ENCODE data around the gene OPHN1.
"Not testable (repeated sequence)": the region's sequence is repeated elsewhere in the genome, so short reads cannot be mapped to it uniquely, and the experiment has no call there.

The OPHN1 gene

DNA sequence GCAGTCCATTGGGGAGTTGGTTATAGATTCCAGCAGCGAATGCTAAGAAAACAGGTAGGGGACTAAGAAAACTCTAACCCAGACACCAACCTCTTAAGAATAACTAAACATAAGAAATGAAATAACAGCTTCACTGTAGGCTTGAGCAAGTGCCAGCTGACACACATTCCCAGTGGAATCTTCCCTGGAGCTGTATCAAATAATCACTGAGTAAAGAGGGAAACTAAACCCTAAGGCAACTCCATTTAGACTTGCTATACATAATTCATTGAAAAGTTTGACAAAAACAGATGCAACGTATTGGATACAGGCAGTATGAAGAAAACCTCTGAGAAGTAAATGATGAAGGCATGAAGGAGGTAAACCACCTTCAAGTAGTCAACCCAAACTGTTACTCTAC is 293.5 kb downstream of the OPHN1 start:
- FAIRE-seq, result no peak

GRCh38 chrX:68133181-68133580 is 300.1 kb downstream of the OPHN1 start:
- FAIRE-seq, result no peak

- FAIRE-seq, result no peak
Measured at GRCh38 chrX:68132749-68133148, 300.5 kb downstream of the OPHN1 start.

GRCh38 chrX:68121835-68122234 is 311.5 kb downstream of the OPHN1 start:
- FAIRE-seq, result no peak

DNA sequence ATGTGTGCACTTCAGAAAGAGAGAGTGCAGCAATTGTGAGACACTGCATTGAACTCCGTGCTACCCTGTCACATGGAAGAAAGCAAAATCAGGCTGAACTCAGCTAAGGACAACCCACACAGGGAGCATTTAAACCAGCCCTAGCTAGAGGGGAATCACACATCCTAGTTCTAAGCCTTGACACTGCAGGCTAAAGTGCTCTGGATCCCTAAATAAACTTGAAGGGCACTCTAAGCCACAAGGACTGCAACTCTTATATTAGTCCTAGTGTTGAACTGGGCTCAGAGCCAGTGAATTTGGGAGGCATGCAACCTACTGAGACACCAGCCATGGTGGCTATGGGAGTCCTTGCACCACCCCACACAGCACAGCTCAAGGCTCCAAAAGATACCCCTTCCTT is 311.9 kb downstream of the OPHN1 start:
- no peak for FAIRE-seq

DNA sequence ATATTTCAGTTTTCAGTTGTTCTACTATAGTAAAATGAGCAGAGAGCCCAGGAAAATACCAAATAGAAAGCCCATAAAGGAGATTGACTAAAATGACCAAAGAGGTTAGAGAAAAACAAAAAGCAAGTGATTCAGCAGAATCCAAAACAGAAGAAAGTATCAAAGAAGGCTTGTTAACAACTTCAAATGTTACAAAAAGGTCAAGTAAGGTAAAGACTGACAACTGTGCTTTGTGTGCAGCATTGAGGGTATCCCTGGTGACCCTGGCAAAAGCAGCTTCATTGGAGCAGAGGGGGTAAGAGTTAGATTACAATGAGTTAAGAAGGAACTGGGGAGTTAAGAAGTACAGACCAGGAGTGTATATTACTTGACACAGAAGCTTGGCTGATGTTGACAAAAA is 317.9 kb downstream of the OPHN1 start:
- no peak for FAIRE-seq

- FAIRE-seq, result no peak
Measured at GRCh38 chrX:68114573-68115129, 318.6 kb downstream of the OPHN1 start.

DNA sequence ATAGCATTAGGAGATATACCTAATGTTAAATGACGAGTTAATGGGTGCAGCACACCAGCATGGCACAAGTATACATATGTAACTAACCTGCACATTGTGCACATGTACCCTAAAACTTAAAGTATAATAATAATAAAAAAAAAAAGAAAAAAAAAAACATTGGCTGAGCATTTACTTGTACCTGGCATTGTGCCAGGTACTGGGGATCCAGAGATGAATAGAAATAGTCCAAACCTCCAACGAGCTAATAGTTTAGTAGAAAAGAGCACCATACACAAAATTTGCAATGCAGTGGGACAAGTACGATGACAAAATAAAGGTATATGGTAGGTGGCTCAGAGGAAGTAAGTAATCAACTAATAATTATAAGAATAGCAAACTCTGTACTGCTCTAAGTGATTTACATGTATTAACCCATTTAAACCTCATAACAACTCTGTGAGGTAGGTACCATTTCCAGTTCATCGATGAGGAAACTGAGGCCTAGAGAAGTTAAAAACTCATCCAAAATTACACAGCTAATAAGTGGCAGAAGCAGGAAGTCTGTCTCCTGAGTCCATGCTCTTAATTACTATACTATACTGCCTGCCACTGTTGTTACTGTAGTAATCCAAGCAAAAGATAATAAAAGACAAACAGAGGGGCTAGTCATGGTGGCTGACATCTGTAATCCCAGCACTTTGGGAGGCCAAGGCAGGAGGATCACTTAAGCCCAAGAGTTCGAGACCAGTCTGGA is 319.3 kb downstream of the OPHN1 start:
- FAIRE-seq, result no peak

DNA sequence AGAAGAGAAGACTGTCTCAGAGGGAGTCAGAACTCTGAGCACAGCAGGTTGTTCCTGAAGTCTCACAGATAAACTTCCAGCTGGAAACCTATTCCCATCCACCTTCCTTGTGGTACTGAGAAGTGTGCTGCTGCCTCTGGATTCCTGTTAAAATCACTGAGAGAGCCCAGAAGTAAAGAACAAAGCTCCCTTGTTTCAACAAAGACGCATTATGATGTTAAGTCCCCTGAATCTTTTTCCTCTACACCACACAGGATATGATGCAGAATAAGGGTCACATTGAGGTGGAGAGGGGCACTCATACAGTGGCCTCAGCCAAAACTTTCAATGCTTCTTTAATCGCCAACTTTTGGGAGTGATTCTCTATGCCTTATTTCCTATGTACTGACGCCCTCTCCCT is 321.0 kb downstream of the OPHN1 start:
- no peak for FAIRE-seq

DNA sequence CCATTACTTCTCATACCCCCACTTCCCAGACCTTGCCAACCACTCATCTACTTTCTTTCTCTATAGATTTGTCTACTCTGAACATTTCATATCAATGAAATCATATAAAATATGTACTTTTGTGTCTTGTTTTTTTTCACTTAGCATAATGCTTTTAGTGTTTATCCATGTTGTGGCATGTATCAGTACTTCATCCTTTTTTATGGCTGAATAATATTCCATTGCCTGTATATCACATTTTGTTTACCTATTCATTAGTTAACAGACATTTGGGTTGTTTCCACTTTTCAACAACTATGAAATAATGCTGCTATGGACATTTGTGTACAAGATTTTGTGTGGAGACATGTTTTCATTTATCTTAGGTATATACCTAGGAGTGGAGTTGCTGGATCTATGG is 324.1 kb downstream of the OPHN1 start:
- FAIRE-seq, result no peak

GRCh38 chrX:68098431-68098830 is 334.9 kb downstream of the OPHN1 start:
- FAIRE-seq, result no peak

DNA sequence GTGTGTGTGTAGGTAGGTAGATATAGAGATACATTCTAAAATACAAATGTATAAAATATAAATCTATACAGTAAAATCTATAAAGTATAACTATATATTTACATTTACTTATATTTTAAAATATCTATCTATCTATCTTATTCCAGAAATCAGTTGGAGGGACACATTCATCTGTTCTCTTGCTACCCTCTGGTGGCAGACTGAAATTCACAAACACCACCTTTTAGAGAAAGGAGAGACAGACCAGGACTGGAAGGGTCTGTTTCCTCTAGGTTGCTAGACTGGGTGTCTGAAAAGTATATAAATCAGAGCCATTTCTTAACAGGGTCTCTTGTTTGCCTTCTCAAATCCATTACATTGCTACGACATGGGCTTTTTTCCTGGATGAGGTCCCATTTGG is 343.0 kb downstream of the OPHN1 start:
- FAIRE-seq, result no peak

DNA sequence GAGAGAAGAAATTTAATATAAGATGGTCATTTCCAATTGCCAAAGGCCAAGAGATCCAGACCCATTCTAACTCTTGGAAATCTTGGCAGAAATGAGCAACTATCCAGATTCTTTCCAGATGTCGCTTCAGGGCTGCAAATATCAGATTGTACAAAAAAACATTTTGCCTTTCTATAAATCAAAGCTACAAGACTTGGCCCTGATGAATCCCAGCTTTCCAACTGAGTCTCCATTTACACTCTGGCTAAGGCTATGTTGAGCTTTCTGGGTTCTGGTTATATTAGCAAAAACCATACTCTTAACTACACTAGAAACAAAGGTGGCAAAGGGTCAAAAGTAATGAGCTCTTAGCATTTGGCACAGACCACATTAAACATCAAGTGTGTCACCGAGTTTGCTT is 345.8 kb downstream of the OPHN1 start:
- no peak for FAIRE-seq

DNA sequence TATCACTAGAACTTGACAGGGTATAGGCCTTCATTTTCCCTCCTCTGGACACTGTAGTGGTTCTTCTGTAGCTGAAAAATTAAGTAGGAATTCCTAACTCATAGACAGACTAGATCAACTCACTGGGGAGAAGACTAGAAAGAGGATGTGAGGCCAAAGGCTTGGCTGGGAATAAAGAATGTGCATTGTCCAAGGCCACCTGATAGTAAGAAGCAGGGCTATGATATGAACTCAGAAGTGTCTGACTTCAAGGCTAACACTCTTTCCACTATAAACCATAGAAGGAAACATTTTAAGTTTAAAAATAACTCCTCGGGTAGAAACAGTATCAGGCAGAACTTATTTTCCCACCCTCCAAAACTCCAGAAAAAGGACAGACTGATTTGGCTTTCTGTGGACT is 346.6 kb downstream of the OPHN1 start:
- no peak for FAIRE-seq

DNA sequence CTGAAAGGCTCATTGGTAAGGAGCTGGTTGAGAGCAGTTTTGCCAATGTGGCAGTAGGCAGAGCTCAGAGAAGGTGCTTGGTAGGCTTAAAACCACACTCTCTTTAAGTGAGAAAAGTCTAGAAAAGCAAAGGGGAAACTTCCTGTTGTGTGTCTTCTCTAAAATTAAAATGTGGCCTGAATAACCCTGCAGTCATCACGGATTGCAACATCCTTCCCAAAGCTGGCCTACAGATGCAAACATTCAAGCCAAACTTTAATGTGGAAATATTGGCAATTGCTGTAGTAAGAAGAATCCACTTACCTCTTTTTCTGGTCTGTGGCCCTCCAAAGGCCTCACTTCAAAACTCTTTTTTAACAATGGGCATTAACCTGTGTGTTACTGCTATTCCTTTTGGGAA is 348.5 kb downstream of the OPHN1 start:
- no peak for FAIRE-seq

DNA sequence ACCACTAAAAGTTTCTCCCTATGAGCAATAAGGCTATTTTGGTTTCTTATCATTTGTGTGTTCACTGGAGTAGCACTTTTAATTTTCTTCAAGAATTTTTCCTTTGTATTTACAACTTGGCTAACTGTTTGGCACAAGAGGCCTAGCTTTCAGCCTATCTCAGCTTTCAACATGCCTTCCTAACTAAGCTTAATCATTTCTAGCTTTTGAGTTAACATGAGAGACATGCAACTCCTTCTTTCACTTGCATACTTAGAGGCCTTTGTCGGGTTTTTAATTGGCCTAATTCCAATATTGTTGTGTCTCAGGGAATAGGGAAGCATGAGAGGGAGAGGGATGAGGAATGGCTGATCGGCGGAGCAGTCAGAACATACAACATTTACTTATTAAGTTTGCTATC is 349.8 kb downstream of the OPHN1 start:
- FAIRE-seq, result no peak

DNA sequence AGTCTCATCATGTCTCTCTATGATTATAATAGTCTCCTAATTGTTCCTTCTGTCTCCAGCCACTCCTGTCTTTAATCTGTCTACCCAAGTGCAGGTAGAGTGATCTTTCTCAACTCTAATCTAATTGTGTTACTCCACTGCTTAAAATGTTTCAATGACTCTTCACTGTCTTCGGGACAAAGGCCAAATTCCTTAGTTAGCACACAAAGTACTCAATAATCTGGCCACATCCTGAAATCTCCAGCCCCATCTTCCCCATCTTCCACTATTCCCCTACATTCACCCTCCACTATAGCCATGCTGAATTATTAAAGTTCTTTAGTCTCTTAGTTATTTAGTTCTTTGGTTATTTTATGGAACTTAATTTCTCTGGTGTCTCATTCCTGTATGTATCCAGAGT is 353.3 kb downstream of the OPHN1 start:
- no peak for FAIRE-seq

GRCh38 chrX:68078801-68079200 is 354.5 kb downstream of the OPHN1 start:
- not testable (repeated sequence) for FAIRE-seq

- no peak for FAIRE-seq
Measured at GRCh38 chrX:68077378-68077777, 355.9 kb downstream of the OPHN1 start.

DNA sequence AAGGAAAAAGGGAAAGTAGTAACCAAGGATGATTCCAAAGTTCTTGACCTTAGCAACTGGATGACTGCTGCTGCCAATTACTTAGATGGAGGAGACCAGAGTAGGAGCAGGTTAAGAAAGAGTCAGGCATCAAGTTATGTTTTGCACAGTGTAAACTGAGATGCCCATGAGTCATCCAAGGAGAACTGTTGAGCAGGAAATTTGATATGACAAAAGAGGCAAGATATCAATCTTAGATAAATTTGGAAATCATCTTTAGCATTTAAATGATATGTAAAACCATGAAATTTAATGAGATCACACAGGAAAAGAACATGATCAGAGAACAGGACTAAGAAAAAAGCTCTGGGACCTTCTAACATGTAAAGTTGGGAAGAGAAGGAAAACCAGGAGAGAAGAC is 361.3 kb downstream of the OPHN1 start:
- no peak for FAIRE-seq

- FAIRE-seq, result not testable (repeated sequence)
Measured at GRCh38 chrX:68070119-68070518, 363.2 kb downstream of the OPHN1 start.

DNA sequence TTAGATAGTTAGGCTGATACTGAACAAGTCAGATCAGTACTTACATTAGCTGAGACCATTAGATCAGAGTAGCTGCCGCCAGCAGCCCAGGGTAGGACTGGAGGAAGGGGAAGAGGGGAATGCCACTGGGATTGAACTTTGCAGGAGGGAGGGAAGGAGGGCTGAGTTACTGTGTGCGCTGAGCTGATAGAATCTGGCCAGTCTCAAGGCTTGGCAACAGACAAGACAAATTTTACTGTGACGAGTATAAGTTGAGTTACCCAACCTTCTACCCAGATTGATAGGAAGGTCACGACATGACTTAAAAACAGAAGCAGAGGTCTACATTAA is 372.1 kb downstream of the OPHN1 start:
- no peak for FAIRE-seq

GRCh38 chrX:68060506-68061205 is 372.6 kb downstream of the OPHN1 start:
- no peak for FAIRE-seq

- no peak for FAIRE-seq
Measured at GRCh38 chrX:68059469-68059868, 373.8 kb downstream of the OPHN1 start.

GRCh38 chrX:68049466-68049865 is 383.8 kb downstream of the OPHN1 start:
- no peak for FAIRE-seq

Measured in G401.6 (cell line).